SK-N-SH treated with all-trans-retinoic acid at 6 μM for 48 hours (cell line): ENCODE data around the gene ST6GAL1.

Experiments used
- BACH2 ChIP-seq: fragments of 250-450 bp; sonication (Bioruptor Pico); IDR thresholded peaks from 2 replicates; pipeline ENCODE4 v1.9.0; 2021; ENCODE audit warnings: mild to moderate bottlenecking, borderline replicate concordance
- CREB5 ChIP-seq: fragments of 250-450 bp; sonication (Bioruptor Pico); IDR thresholded peaks from 2 replicates; pipeline ENCODE4 v1.5.1; 2020; ENCODE audit warnings: low read depth, mild to moderate bottlenecking, moderate library complexity
- ESRRG ChIP-seq: fragments of 250-450 bp; sonication (Bioruptor Pico); IDR thresholded peaks from 2 replicates; pipeline ENCODE4 v1.6.1; 2021; ENCODE audit warnings: mild to moderate bottlenecking
- GLIS3 ChIP-seq: fragments of 250-450 bp; sonication (Bioruptor Pico); IDR thresholded peaks from 2 replicates; pipeline ENCODE4 v1.5.0; 2020; ENCODE audit warnings: mild to moderate bottlenecking, moderate library complexity
- OSR1 ChIP-seq: fragments of 250-450 bp; sonication (Bioruptor Pico); IDR thresholded peaks from 2 replicates; pipeline ENCODE4 v1.8.0; 2022; ENCODE audit warnings: moderate library complexity, mild to moderate bottlenecking, inconsistent platforms
- PATZ1 ChIP-seq: fragments of 250-450 bp; sonication (Bioruptor Pico); IDR thresholded peaks from 2 replicates; pipeline ENCODE4 v1.8.0; 2020; ENCODE audit warnings: mild to moderate bottlenecking, moderate library complexity, borderline replicate concordance
- RARB ChIP-seq: fragments of 250-450 bp; sonication (Bioruptor Pico); IDR thresholded peaks from 2 replicates; pipeline ENCODE4 v1.8.0; 2021; ENCODE audit warnings: mild to moderate bottlenecking, moderate library complexity
- TCF4 ChIP-seq: fragments of 250-450 bp; sonication (Bioruptor Pico); IDR thresholded peaks from 2 replicates; pipeline ENCODE4 v1.8.0; 2021; ENCODE audit warnings: mild to moderate bottlenecking, moderate library complexity, borderline replicate concordance
- ZFP3 ChIP-seq: fragments of 250-450 bp; sonication (Bioruptor Pico); IDR thresholded peaks from 2 replicates; pipeline ENCODE4 v1.5.0; 2020; ENCODE audit warnings: mild to moderate bottlenecking, moderate library complexity
- ZFP30 ChIP-seq: fragments of 450-650 bp; formaldehyde crosslinking; IDR thresholded peaks from 2 replicates; pipeline ENCODE4 v1.5.0; 2022; ENCODE audit warnings: mild to moderate bottlenecking, moderate library complexity
- TF ChIP-seq, protein P1 (sequence below): fragments of 250-450 bp; sonication (Bioruptor Pico); IDR thresholded peaks from 2 replicates; pipeline ENCODE4 v1.5.0; 2020; ENCODE audit warnings: mild to moderate bottlenecking, moderate library complexity

GRCh38 chr3:186915806-186916796 lies 14.2 kb upstream of the ST6GAL1 start:
- TF ChIP-seq BACH2 (CRISPR knock-in tag) (no peak), TCF4 (CRISPR knock-in tag) (no peak), GLIS3 (CRISPR knock-in tag) (no peak), ZFP3 (no peak), PATZ1 (CRISPR knock-in tag) (no peak), CREB5 (no peak), ESRRG (CRISPR knock-in tag) (no peak), RARB (CRISPR knock-in tag) (no peak), OSR1 (CRISPR knock-in tag) (no peak), ZFP30 (CRISPR knock-in tag) (no peak)
- TF ChIP-seq, protein P1, sequence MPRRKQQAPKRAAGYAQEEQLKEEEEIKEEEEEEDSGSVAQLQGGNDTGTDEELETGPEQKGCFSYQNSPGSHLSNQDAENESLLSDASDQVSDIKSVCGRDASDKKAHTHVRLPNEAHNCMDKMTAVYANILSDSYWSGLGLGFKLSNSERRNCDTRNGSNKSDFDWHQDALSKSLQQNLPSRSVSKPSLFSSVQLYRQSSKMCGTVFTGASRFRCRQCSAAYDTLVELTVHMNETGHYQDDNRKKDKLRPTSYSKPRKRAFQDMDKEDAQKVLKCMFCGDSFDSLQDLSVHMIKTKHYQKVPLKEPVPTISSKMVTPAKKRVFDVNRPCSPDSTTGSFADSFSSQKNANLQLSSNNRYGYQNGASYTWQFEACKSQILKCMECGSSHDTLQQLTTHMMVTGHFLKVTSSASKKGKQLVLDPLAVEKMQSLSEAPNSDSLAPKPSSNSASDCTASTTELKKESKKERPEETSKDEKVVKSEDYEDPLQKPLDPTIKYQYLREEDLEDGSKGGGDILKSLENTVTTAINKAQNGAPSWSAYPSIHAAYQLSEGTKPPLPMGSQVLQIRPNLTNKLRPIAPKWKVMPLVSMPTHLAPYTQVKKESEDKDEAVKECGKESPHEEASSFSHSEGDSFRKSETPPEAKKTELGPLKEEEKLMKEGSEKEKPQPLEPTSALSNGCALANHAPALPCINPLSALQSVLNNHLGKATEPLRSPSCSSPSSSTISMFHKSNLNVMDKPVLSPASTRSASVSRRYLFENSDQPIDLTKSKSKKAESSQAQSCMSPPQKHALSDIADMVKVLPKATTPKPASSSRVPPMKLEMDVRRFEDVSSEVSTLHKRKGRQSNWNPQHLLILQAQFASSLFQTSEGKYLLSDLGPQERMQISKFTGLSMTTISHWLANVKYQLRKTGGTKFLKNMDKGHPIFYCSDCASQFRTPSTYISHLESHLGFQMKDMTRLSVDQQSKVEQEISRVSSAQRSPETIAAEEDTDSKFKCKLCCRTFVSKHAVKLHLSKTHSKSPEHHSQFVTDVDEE (CRISPR knock-in tag), result no peak
